B cell (primary cell): ENCODE results near the gene TFCP2L1. TPM values are rescaled to one million over a fixed set of nuclear protein-coding genes. Genes with fewer than 3 reads are reported as not detected.

ENCODE experiments used
- ATAC-seq: fragments of 200-7000 bp; cut with Tn5 transposase; one replicate; pipeline ENCODE4 v1.10.0; 2021; ENCODE audit warnings: low read depth, mild to moderate bottlenecking, moderate number of reproducible peaks, moderate library complexity
- CTCF ChIA-PET: fragments of 350-600 bp; sonication (Branson Sonifier 250); formaldehyde crosslinking; loops from one replicate; lab custom pipeline; 2021; ENCODE audit warnings: antibody characterized with exemption, inconsistent platforms; lab: Charles Lee
- POLR2A ChIA-PET: fragments of 350-600 bp; sonication (Branson Sonifier 250); formaldehyde crosslinking; loops from one replicate; lab custom pipeline; 2021; ENCODE audit warnings: antibody characterized with exemption; lab: Charles Lee
- DNase-seq: peaks from one replicate; pipeline ENCODE4 v3.0.0; 2013
- H2AFZ ChIP-seq: 2 replicates; pipeline ENCODE4 v1.6.1; 2012; ENCODE audit warnings: mild to moderate bottlenecking, low read depth, low read length; ENCODE audit not compliant: insufficient read depth, poor library complexity, severe bottlenecking
- H3K27ac ChIP-seq, 2 donors: 1 replicate in 1 of 2; 2 replicates in 1 of 2; pipeline ENCODE4 v1.5.1; 2012 to 2013; ENCODE audit warnings: low read length in 2 of 2, mild to moderate bottlenecking in 2 of 2, moderate library complexity in 1 of 2
- H3K27me3 ChIP-seq, 4 experiments: fragments of 200-600 bp in 1 of 4; sonication (generic) in 1 of 4; replicated peaks in 1 of 4; 1 replicate in 2 of 4; 2 replicates in 2 of 4; pipeline versions ENCODE4 v1.6.1 to v1.7.0; 2013 to 2016; ENCODE audit warnings: low read length in 3 of 4, mild to moderate bottlenecking in 2 of 4, mixed read lengths in 1 of 4, moderate library complexity in 1 of 4; ENCODE audit not compliant: insufficient read depth in 4 of 4, control insufficient read depth in 3 of 4; ENCODE audit errors: control extremely low read depth in 1 of 4
- H3K36me3 ChIP-seq, 2 experiments: replicated peaks in 1 of 2; 1 replicate in 1 of 2; 2 replicates in 1 of 2; pipeline versions ENCODE4 v1.6.1 to v1.7.1; 2013; ENCODE audit warnings: low read length in 1 of 2; ENCODE audit not compliant: insufficient read depth in 2 of 2, control insufficient read depth in 1 of 2; ENCODE audit errors: control extremely low read depth in 1 of 2, extremely low read depth in 1 of 2
- H3K4me1 ChIP-seq, 2 donors: fragments of 200-600 bp in 1 of 2; sonication (generic) in 1 of 2; 1 replicate in 1 of 2; 2 replicates in 1 of 2; pipeline versions ENCODE4 v1.5.1 to v1.6.1; 2013 to 2017; ENCODE audit warnings: low read length in 2 of 2; ENCODE audit not compliant: control insufficient read depth in 2 of 2, insufficient read depth in 2 of 2
- H3K4me2 ChIP-seq: replicated peaks from 2 replicates; pipeline ENCODE3; 2012; ENCODE audit warnings: mild to moderate bottlenecking, low read depth, low read length; ENCODE audit not compliant: poor library complexity, severe bottlenecking
- H3K4me3 ChIP-seq, 5 experiments: fragments of 200-600 bp in 1 of 5; sonication (generic) in 1 of 5; 1 replicate in 3 of 5; 2 replicates in 2 of 5; pipeline versions ENCODE4 v1.5.1 to v1.7.0; 2011 to 2016; ENCODE audit warnings: low read length in 4 of 5, mild to moderate bottlenecking in 4 of 5, low read depth in 2 of 5, control low read depth in 1 of 5, moderate library complexity in 1 of 5; ENCODE audit not compliant: insufficient read depth in 1 of 5; ENCODE audit errors: control extremely low read depth in 1 of 5, extremely low read depth in 1 of 5
- H3K79me2 ChIP-seq: fragments of 200-600 bp; sonication (generic); one replicate; pipeline ENCODE4 v1.6.0; 2016; ENCODE audit warnings: low read length; ENCODE audit not compliant: control insufficient read depth, insufficient read depth
- H3K9ac ChIP-seq: fragments of 200-600 bp; sonication (generic); 2 replicates; pipeline ENCODE4 v1.6.1; 2017; ENCODE audit warnings: mild to moderate bottlenecking, low read length, moderate library complexity
- H3K9me3 ChIP-seq, 3 donors: one replicate each; pipeline versions ENCODE4 v1.6.1 to v1.7.1; 2013; ENCODE audit warnings: low read length in 2 of 3; ENCODE audit not compliant: control insufficient read depth in 2 of 3, insufficient read depth in 1 of 3; ENCODE audit errors: control extremely low read depth in 1 of 3
- H4K20me1 ChIP-seq: 2 replicates; pipeline ENCODE4 v1.6.0; 2012; ENCODE audit warnings: mild to moderate bottlenecking, low read length; ENCODE audit not compliant: insufficient read depth, control insufficient read depth, poor library complexity, severe bottlenecking
- H3K27ac Mint-ChIP-seq: one replicate; pipeline ENCODE4 v1.8.0; 2021; ENCODE audit warnings: mixed read lengths
- H3K27me3 Mint-ChIP-seq: one replicate; pipeline ENCODE4 v1.8.0; 2021; ENCODE audit warnings: mixed read lengths
- H3K4me1 Mint-ChIP-seq: one replicate; pipeline ENCODE4 v1.8.0; 2021; ENCODE audit warnings: mixed read lengths
- H3K4me3 Mint-ChIP-seq: one replicate; pipeline ENCODE4 v1.8.0; 2021; ENCODE audit warnings: mixed read lengths
- H3K9me3 Mint-ChIP-seq: one replicate; pipeline ENCODE4 v1.8.0; 2022; ENCODE audit warnings: mixed read lengths; ENCODE audit not compliant: insufficient read depth
- CTCF ChIP-seq: fragments of 200-600 bp; IDR thresholded peaks from one replicate; pipeline ENCODE4 v1.8.0; 2022; ENCODE audit warnings: antibody characterized with exemption, mild to moderate bottlenecking
- EZH2 ChIP-seq: IDR thresholded peaks from 2 replicates; pipeline ENCODE4 v1.6.1; 2012; ENCODE audit warnings: borderline replicate concordance, low read depth, mild to moderate bottlenecking, moderate library complexity, low read length; ENCODE audit not compliant: insufficient read depth, poor library complexity, severe bottlenecking
- WGBS: methylation state at CpG from one replicate; pipeline ENCODE4 v1.1.5; 2013; ENCODE audit warnings: missing lambda C conversion rate; ENCODE audit not compliant: insufficient coverage; 5-methylcytosine and 5-hydroxymethylcytosine counted together
- intact Hi-C: fragments of 100-400 bp; cut with micrococcal nuclease; formaldehyde crosslinking; loops from one replicate; pipeline ENCODE4 v1.10.0; 2022
- polyA plus RNA-seq: library from polyadenylated mRNA; depleted of rRNA; stranded (reverse); fragments of >200 nt; gene quantifications from 2 replicates; pipeline ENCODE4 v1.2.3, GENCODE V29; 2012
- total RNA-seq, 2 donors: library from RNA; stranded (reverse); fragments of 120-200 nt in 1 of 2; gene quantifications; 1 replicate in 1 of 2; 2 replicates in 1 of 2; pipeline versions ENCODE4 v1.2.3 to v1.2.4, GENCODE V29; 2013 to 2022

The TFCP2L1 gene
- total and polyA plus RNA-seq, 2 donors (not counting 1 experiment from before 2014, with no cell fraction given), result 0.03 TPM; not detected in 1

- no peaks in the 10 kb centered on the region for H3K9me3 Mint-ChIP-seq
- intact Hi-C loops, result no loop called here
- TF ChIP-seq EZH2, result no peak
- TF ChIP-seq CTCF, result no peak
- Histone ChIP-seq H3K9me3 (no peaks in the 10 kb centered on the region), H3K79me2 (no peaks in the 10 kb centered on the region), H2AFZ (no peak overlapping the region), H3K4me1 (no peaks in the 10 kb centered on the region), H3K27ac (no peak overlapping the region), H4K20me1 (no peaks in the 10 kb centered on the region), H3K9ac (no peak overlapping the region), H3K36me3 (no peaks in the 10 kb centered on the region), H3K27me3 (no peaks in the 10 kb centered on the region), H3K4me3 (no peak overlapping the region), H3K4me2 (no peak overlapping the region)
- WGBS, result 88% methylated on average over 13 of the region's 13 CpGs
- H3K4me1 Mint-ChIP-seq, result no peaks in the 10 kb centered on the region
- no peaks in the 10 kb centered on the region for H3K27me3 Mint-ChIP-seq
- POLR2A ChIA-PET, result no interaction called here
- DNase-seq (no peak), ATAC-seq (no peak)
- H3K4me3 Mint-ChIP-seq, result no peak overlapping the region
- no peak overlapping the region for H3K27ac Mint-ChIP-seq
- CTCF ChIA-PET, result no interaction called here
These were observed 39.7 kb downstream of the TFCP2L1 start for GRCh38 chr2:121245120-121245820.

- no peaks in the 10 kb centered on the region for H3K79me2 ChIP-seq
- WGBS, result 97% methylated on average over 11 of the region's 11 CpGs
- intact Hi-C loops, result no loop called here
- no peak overlapping the region for H3K4me2 ChIP-seq
- H3K4me1 Mint-ChIP-seq, result no peaks in the 10 kb centered on the region
- ATAC-seq, result no peak
- H3K9me3 ChIP-seq, result no peaks in the 10 kb centered on the region
- no peaks in the 10 kb centered on the region for H3K27me3 Mint-ChIP-seq
- H3K4me3 ChIP-seq, result no peak overlapping the region
- H3K36me3 ChIP-seq, result no peaks in the 10 kb centered on the region
- H3K27ac Mint-ChIP-seq, result no peak overlapping the region
- H2AFZ ChIP-seq, result no peak overlapping the region
- no peak overlapping the region for H3K4me3 Mint-ChIP-seq
- no peaks in the 10 kb centered on the region for H3K4me1 ChIP-seq
- no peak for TF ChIP-seq CTCF
- TF ChIP-seq EZH2, result no peak
- H3K9ac ChIP-seq, result no peak overlapping the region
- no peak for DNase-seq
- H3K27ac ChIP-seq, result no peak overlapping the region
- ChIA-PET POLR2A (no interaction called here), CTCF (no interaction called here)
- H3K27me3 ChIP-seq, result no peaks in the 10 kb centered on the region
- H4K20me1 ChIP-seq, result no peaks in the 10 kb centered on the region
- H3K9me3 Mint-ChIP-seq, result no peaks in the 10 kb centered on the region
These were observed 40.4 kb downstream of the TFCP2L1 start for GRCh38 chr2:121244616-121245015.
